Stimulated activated CD4-positive, alpha-beta T cell treated with anti-CD3 and anti-CD28 coated beads, TNF-alpha, amount 100 ng/mL, for 4 hours (primary cell): ENCODE results near the gene MYO1B.
A peak's percentile ranks its signal among the peaks of the same experiment; 100 is the strongest.

Experiments used
- DNase-seq, 3 experiments: peaks; one replicate each; pipeline ENCODE4 v3.0.0-alpha.2; 2020; ENCODE audit warnings: low read depth in 3 of 3

The MYO1B gene

DNA sequence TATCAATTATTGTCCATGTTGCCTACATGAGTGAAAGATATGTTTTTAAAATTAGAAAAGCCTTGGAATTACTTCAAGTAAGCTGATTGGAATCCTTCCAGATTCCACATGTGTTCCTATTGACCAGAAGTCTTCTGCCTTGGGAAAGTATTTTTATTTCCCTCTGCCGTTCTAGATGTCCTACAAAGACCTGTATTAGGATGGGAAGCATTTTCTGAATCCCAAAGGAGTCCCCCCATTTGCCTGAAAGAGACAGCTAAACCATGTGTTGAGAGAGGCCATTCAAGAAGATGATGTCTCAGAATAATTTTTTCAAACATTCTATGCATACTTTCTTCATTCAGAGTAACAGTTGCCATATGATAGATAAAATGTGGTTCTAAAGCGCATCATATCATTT lies 19.0 kb upstream of the MYO1B start:
- DNase-seq = no peak

DNA sequence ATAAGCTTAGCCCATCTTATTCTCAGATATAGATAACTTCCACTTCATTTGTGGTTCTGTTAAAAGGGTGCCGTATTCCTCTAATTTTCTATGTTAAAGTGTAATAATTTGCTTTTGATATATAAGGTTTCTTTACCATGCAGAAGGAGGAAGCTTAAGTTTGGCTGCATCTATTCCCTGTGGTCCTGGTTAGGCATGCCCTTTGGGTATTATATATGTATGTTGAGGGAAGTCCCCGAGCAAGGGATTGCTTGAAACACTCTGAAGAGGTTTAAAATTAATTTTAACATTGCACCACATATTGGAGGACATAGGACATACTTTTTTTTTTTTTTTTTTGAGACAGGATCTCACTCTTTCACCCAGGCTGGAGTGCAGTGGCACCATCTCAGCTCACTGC lies 16.9 kb upstream of the MYO1B start:
- DNase-seq = no peak

DNA sequence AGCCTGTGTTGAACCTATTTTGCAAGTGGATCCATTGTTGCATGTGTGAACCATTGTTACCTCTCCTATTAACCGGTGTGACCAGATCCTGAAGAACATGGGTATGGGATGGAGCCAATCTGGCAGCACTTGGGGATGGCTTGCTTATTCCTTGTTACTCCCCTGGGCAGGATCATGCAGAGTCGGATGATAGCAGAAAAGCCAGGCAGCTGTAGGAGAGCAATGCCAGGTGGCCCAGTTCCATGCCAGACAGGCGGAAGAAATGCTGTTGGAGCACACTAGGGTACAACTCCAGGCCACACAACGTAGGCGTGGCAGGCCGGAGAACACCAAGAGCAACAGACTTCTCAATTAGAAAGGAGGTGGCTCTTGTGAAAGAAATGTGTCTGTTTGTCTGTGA lies 16.3 kb upstream of the MYO1B start:
- DNase-seq = no peak

DNA sequence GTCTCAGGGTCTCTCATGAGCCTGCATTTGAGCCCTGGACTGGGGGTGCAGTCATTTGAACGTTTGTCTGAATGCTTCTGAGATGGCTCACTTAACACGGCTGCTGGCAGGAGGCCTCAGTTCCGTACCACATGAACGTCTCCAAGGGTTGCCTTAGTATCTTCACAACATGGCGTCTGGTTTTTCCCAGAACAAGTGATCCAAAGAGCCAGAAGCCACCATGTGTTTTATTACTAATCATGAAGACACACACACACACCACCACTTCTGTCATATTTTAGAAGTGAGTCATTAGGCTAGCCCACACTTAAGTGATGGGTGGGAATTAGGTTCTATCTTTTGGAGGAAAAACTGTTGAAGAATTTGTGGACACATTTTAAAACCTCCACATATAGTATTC lies 15.0 kb upstream of the MYO1B start:
- DNase-seq = no peak

DNA sequence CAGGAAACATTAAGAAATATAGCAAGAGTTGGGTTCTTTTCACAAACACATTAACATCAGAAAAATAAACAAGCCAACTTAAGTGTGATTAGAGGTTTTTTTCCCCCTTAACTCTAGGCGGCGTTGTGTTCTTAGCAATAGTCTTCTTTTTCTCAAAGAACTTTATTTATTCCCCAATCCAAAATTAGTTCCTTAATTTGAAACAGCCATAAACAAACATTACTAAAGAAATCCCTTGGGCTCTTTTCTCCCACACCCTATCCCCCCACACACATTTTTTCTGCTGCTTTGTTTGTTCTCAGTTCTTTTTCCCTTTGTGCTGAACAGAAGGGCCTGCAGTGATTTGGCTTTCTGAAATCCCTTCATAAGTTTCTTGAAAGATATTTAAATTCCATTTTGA lies 13.2 kb upstream of the MYO1B start:
- no peak for DNase-seq

DNA sequence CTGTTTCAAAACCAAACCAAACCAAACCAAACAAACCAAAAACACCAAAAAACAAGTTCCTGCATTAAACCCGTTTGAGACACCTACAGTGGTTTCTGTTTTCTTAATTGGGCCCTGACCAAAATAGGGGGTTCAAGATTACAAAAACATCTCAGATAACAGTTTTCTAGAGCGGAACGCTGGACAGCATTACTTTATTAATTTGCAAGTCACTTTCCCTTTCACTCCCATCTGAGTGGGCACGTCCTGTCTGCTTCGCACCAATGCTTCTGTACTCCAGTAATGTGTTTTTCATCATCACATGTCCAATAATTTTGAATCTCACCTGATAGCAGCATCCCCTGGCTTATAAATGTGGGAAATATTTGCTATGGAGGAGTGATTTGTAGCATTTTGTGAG lies 11.7 kb upstream of the MYO1B start:
- no peak for DNase-seq

DNA sequence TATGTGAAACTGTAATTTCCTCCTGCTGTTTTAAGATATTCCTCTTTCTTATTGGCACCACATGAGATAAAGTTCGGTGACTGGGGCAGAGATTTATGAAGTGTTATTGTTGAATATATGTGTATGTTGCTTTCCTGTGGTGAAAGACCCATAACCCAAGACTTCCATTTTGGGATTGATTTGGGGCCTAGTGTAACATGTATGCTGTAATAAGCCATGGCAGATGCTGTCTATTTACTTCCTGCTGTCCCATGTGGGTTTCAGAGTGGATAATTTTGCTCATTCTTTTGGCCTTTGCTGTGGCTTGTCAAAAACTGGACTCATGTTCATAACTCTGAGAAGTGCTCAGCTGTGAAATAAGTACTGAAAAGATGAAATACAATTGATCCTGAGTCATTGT lies 10.8 kb upstream of the MYO1B start:
- DNase-seq = no peak

DNA sequence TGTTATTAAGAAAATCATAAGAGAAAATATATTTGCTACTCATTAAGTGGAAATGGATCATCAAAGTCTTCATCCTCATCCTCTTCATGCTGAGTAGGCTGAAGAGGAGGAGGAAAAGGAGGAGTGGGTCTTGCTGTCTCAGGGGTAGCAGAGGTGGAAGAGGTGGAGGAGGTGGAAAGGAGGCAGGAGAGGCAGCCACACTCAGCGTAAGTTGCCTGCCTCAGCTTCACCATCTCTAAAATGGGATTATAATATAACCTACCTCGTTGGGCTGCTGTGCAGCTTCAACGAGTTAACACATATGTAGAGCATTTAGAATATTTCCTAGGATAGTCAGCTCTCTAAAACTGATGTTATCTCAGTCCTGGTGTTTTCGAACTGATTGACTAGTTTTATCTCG lies 4.3 kb upstream of the MYO1B start:
- no peak for DNase-seq

DNA sequence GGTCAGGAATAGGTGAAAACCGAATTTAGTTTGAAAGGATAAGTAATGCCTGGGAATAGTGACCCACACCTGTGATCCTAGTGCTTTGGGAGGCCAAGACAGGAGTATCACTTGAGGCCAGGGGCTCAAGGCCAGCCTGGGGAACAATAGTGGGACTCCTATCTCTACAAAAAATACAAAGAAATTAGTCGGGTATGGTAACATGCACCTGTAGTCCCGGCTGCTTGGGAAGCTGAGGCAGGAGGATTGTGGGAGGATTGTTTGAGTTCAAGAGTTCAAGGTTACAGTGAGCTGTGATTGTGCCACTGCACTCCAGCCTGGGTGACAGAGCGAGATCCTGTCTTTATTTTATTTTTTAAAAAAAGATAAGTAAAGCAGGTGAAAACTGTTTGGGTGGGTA lies 3.8 kb upstream of the MYO1B start:
- no peak for DNase-seq

DNA sequence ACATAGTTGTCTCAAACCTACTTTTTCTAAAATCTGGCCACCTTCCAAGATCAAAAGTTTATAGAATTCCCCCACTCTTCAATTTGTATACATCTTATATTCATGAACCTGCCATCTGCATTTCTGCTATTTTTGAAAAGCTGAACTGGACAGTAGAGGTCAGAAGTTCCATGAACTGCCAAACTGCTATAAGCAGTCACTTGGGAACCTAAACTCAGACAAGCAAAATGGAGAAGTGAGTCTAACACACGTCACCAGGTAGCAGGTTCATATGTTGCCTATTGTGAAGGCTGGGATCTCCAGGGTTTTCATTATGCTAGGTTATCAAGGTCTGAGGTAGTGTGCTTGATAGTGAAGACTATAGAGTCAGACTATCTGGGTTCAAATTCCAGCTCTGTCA lies 2.0 kb upstream of the MYO1B start:
- DNase-seq = no peak

DNA sequence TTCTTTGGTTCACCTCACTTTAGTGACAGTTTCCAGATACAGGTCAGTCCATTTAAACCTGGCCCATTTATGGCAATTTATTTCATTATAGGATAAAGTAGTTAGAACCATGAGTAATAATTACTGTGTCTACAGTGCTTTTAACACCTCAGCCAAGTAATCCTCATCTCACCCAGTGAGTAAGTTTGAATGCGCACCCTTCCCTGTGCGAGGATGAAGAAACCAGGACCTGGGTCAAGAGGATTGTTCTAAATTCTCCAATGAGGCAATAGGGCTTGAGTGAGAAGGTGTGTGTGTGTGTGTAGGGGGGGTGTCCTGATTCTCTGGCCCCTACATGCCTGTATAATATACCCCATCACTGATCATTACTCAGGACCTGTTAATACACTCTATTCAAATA lies 854 bp upstream of the MYO1B start:
- DNase-seq = no peak

DNA sequence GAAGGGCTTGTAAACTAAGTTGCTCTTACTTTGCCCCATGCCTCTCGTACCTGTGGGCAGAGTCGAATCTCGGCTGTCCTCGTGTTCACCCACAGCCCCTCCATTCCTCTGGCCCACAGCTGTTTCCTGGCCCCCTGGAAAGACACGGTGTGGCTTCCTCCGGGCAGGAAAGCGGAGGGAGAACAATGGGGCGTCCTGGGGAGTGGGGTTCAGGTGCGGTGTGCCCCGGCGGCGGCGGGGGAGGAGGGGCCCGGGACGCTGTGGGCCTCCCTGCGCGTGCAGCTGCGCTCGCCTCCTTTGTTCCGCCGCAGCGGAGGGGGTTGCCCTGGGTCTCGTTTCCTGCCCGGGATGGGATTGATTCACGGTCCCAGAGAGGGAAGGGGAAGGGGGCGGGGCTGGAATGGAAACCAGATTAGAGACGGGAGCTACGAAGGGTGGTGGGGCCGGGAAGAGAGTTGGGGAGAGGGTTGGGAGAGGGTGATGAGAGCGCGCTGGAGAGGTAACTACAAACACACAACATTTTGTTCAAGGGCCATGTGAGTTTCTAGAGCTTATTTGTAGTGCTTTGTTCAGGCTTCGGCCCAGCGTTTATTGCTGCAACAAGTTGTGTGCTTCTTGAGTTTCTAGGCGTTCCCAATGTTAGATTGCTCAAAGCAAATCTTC lies 796 bp downstream of the MYO1B start:
- peak in 2 of 3 experiments; percentile 3 to 21 for DNase-seq

DNA sequence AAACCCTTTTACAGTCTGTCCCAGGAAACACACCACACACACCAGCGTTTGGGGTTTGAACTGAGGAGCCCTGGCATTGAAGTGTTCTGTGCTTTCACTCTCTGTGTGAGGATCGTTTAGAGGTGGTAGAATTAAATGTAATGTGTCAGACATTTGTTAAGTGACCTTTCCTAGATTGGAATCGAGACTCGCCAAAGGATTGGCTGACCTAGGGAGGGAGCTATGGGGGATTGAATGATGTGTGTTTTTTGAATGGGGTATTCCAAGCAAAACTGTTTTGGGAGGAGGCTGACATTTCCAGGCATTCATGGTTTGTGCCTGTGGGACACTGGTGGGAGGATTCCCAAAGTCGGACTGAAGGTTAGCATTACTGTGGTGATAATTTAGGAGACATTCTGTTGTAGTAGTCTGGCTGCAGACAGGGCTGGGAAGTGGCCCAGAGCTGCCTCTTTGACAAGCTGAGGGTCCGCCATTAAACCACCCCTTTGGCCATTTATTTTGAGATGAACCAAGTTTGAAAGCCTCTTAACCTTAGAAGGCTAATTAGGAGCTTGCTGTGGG lies 1.7 kb downstream of the MYO1B start:
- no peak for DNase-seq

DNA sequence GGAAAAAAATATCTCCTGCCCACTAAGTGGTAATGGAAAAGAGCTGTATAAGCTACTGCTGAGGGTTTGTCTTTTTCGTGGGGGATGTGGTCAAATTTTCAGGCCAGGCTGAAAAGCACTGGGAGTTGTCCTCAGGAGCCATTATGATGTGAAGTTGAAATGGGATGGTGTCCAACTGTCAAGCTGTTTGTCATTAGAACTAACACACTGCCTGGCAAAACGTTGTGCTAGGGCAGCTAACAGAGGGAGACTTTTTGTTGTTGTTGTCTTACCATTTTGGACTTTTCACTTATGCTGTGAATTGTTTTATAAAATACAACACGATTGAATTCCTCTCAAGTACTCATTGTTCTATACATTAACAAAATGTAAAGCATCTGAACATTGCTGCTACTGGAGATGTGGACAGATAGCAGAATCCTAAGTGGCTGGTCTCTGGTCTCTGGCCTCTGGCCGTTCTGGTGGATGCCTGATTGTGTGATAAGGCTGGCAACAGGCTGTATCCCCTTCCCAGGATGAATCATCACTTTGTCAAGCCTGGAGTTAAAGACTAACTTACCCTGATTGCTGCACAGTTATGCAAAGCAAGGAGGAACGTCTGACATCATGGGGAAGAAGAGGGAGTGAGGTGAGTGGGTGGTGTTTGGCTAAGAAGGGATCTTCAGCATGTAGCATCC lies 2.3 kb downstream of the MYO1B start:
- DNase-seq = no peak

DNA sequence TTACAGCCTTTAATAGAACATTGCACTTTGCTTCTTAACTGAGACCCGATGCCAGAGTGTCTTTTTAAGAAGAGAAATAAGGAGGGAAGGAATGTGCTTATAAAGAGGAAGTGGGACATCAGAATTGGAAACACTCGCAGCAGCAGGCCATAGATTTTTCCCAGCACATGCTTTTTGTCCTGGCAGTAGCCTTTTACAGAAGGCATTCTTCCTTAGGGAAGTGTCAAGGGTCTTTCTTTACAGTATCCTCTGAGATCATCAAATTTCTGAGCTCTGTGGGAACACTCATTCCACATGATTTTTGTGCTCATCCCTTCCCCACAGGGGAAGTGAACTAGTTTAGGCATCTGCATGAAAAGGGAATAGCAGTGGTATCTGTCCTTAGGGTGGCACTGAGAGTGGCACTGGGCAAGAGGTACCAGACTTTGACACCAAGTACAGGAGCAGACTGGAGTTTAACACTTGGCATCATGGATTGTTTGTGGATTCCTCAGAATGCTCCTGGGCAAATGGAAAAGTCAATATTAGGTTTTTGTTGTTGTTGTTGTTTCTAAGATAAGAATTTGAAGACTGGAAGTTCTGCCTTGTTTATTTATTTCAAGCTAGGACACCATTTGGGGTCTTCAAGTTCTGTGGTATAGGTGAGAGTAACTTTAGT lies 4.1 kb downstream of the MYO1B start:
- no peak for DNase-seq

DNA sequence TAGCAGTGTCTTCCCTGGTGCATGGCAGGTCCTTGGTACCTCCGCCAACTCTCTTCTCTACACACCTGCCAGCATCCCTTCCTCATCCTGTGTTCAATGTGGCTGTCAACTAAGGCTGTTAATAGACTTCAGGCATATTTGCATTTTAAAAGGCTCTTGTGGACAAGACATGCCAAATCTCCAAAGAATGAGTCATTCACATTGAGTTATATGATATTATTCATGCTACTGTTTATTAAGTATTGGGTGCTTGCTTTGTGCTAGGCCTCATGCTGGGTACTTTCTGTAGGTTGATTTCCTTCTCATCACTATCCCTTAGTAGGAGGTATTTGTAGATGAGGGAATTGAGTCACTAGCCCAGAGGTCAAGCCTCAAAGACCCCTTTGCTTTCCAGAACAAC lies 5.2 kb downstream of the MYO1B start:
- no peak for DNase-seq

DNA sequence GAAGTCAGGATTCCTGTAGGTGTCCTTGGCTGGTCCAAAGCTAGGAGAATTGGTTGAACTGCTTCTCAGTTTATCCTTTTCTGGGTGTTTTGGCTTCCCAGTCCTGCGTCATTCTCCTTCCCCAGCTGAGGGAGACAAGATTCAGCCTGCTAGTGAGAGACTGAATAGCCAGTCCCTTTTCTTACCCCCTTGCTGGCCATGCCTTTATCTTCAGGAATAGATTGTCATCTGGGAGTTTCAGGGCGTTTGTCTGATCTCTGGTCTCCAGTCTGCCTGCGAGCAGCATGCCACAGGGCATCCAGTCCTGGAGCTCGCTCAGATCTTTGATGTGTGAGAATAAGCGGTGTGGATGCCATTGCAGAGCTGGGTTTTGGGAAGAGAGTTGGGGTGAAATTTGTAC lies 5.8 kb downstream of the MYO1B start:
- DNase-seq = no peak

DNA sequence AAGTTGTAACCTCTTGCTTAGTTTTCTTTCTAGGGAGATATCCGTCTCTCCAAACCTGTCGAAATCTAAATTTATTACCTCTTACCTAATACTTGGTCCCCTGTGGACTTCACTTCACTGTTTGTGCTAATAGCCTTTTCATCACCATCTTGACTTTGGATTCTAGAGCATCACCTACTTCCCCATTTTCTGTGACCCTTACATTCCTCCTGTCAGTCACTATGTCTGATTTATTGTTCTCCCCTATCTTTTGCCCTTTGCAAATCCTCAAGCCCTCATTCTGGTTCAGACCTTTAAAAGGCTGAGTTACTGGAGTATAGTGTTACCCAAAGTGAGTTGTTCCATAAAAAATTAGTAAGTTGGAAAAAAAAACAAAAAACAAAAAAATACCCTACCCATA lies 7.5 kb downstream of the MYO1B start:
- DNase-seq = no peak

DNA sequence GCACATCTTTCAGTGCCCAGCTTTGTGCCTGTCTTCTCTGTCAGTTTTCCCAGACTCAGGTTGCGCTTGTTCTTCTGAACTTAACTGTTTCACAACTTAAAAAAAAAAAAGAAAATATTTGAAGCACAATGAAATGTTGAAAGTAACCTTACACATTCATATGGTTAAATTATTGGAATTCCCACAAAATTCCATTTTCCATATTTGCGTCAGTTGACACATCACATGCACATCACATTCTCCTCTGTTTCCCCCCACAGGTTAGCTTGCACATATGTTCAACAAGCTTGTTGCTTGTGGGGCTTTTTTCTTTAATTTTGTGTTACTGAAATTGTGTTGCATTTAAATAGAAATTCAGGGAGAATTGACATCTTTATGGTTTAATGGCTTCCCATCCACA lies 8.3 kb downstream of the MYO1B start:
- DNase-seq = no peak

DNA sequence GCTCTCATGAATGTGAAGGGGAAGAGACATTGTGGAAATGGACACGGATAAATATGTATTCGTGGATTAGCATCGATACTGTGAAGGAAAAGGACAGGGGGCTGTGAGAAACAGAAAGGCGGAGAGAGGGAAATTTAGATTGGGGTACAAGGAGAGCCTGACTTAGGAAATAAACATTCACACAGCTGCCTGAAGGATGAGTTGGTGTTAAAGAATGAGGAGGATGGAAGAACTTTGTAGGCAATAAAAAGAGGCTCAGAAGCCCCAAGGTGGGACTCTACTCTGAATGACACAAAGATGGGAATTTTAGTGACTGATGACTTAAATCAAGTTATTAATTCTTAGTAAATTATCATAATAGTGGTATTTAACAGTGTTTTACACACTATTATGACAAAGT lies 10.1 kb downstream of the MYO1B start:
- no peak for DNase-seq

DNA sequence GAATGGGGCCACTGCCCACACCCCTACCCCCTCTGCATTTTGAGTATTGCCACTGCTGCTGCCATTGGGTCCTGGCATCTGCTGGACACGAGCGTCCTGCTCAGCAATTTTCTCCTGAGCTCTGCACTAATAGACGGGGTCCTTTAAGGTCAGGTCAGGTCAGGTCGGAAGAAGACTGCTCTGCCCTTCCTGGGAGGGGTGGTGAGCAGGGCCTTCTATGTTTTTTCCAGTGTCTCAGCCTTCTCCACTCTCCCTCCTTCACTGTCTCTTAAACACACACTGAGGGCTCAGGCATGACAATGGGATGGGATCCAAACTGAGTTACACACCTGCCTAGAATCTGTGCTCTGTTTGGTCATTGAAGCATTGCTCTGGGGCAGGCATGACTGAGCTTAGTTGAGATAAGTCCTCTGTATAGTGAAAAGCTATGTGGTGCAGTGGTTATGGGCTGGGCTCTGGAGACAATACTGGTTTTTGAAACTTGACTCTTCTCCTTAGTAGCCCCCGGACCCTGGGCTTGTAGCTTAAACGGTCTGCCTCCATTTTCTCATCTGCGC lies 10.6 kb downstream of the MYO1B start:
- DNase-seq = no peak

DNA sequence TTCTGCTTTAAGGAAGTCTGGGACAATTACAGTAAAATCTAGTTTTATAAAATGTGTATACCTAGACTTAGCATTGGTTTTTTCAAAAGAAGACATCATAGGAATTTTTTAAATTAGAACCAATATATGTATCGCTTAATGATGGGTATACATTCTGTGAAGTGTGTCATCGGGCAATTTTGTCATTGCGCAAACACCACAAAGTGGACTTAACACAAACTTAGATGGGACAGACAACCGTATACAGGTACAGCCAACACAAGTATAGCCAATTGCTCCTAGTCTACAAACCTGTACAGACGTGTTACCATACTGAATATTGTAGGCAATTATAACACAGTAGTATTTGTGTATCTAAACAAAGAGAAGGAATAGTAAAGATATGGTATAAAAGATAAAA lies 12.7 kb downstream of the MYO1B start:
- DNase-seq = no peak

DNA sequence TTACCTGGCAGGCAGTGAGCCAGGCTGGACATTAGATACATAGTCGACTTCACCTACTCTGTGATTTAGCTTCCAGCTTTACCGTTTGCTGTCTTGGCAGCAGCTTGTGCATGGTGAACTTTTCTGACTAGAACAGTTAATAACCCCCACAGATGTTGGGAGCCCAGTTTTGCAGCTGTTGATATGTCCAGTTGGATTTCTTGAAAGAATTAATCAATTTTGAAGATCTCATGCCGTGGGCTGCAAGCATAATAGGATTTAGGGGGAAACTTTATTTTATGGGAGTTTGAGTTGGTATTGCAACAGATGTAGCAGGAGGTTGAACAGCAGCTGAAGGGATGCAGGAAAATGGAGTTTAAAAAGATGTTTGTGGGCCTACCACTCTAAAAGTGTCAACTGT lies 13.8 kb downstream of the MYO1B start:
- no peak for DNase-seq
